Adipocyte (in vitro differentiated cells): ENCODE measurements around the gene PHF21B.

Source experiments
- DNase-seq: peaks from one replicate; pipeline ENCODE4 v3.0.0-alpha.2; 2015; ENCODE audit warnings: low read depth
- H3K27me3 ChIP-seq: replicated peaks from 2 replicates; pipeline ENCODE4 v1.7.0; 2013; ENCODE audit warnings: mild to moderate bottlenecking, low read length, moderate library complexity; ENCODE audit not compliant: control insufficient read depth, insufficient read depth
- H3K36me3 ChIP-seq: 2 replicates; pipeline ENCODE4 v1.7.0; 2013; ENCODE audit warnings: low read length, mild to moderate bottlenecking, moderate library complexity; ENCODE audit not compliant: control insufficient read depth, insufficient read depth, severe bottlenecking
- H3K4me1 ChIP-seq: 2 replicates; pipeline ENCODE4 v1.7.0; 2013; ENCODE audit warnings: mild to moderate bottlenecking, low read length, moderate library complexity; ENCODE audit not compliant: control insufficient read depth, insufficient read depth
- H3K4me3 ChIP-seq: 2 replicates; pipeline ENCODE4 v1.7.0; 2013; ENCODE audit warnings: mild to moderate bottlenecking, low read length, moderate library complexity
- H3K9ac ChIP-seq: 2 replicates; pipeline ENCODE4 v1.7.0; 2013; ENCODE audit warnings: mild to moderate bottlenecking, low read length, moderate library complexity
- H3K9me3 ChIP-seq: 2 replicates; pipeline ENCODE4 v1.7.0; 2013; ENCODE audit warnings: mild to moderate bottlenecking, low read length, moderate library complexity; ENCODE audit not compliant: control insufficient read depth

Gene PHF21B

GRCh38 chr22:44888491-44889254 is 121.1 kb downstream of the PHF21B start:
- DNase-seq: no peak

GRCh38 chr22:44887941-44888366 is 121.9 kb downstream of the PHF21B start:
- Histone ChIP-seq H3K4me3 (no peak overlapping the region), H3K9ac (no peak overlapping the region), H3K27me3 (peaks cover 16% of the 10 kb centered on the region), H3K9me3 (no peaks in the 10 kb centered on the region), H3K36me3 (no peaks in the 10 kb centered on the region), H3K4me1 (no peaks in the 10 kb centered on the region)
- DNase-seq: no peak

More at GRCh38 chr22:44888491-44889254, 121.1 kb downstream of the PHF21B start:
- Histone ChIP-seq H3K4me3 (no peak overlapping the region), H3K4me1 (no peaks in the 10 kb centered on the region), H3K9me3 (no peaks in the 10 kb centered on the region), H3K36me3 (no peaks in the 10 kb centered on the region), H3K27me3 (peaks cover 23% of the 10 kb centered on the region), H3K9ac (no peak overlapping the region)

DNA sequence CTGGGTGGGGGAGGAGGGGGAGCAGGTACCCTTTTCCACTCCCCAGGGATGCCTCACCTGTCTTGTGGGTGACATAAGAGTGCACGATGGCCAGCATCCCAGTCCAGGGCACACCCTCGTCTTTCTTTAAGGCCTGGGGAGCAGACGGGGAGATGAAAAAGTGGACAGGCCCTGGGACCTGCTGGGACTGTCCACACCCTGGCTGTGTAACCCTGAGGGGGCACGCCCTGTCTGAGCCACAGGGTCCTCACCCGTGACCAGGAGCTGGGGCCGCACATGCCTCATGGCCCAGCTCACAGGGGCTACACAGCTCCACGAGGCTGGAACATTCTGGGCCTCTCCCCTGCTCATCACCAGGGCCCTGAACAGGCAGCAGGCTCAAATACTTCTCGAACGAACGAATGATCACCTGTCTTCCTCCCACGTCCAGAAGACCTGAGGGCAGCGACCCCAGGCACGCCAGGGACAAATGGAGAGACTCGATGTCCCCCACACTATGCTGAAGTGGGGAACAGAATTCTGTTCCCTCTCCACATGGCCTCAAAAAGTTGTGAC is 123.9 kb downstream of the PHF21B start:
- Histone ChIP-seq H3K36me3 (no peaks in the 10 kb centered on the region), H3K4me3 (no peak overlapping the region), H3K9me3 (no peaks in the 10 kb centered on the region), H3K27me3 (peaks cover 9% of the 10 kb centered on the region), H3K9ac (no peak overlapping the region), H3K4me1 (no peaks in the 10 kb centered on the region)
- no peak for DNase-seq

DNA sequence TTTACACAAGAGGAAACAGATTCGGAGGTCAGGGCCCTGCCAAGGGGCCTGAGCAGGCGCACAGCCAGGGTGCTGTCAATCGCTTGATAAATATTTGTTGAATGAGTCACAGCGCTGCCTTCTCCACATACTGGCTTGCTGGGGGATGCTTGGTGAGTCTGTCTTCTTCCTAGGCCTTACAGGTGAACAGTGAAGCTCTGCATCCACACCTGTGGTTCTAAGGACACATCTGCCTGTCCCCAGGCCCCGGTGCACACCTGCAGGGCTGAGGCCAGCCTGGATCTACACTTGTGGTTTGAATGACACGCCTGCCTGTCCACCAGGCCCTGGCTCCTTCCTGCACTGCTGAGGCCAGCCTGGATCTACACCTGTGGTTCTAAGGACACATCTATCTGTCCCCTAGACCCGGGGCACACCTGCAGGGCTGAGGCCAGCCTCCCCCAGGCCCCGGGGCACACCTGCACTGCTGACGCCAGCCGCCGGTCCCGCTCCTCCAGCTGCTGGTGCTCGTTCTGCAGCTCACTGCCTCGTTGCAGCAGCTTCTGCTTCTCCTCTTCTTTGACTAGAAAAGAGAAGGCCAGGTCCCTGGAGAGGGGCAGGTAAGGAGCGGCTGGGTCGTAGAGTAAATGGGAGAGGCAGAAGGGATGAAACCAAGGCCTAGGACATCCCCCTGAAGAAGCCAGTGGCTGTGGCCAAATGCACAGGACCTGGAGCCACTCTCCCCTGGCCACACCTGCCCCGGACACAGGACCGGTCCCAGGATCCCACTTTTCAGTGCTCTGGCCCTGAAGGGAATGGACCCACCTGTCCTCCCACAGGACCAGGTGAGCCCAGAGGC is 124.6 kb downstream of the PHF21B start:
- Histone ChIP-seq H3K4me3 (no peak overlapping the region), H3K4me1 (no peaks in the 10 kb centered on the region), H3K9me3 (no peaks in the 10 kb centered on the region), H3K36me3 (no peaks in the 10 kb centered on the region), H3K27me3 (peaks cover 5% of the 10 kb centered on the region), H3K9ac (no peak overlapping the region)
- DNase-seq: no peak

GRCh38 chr22:44884562-44884961 is 125.2 kb downstream of the PHF21B start:
- no peak overlapping the region for H3K9ac ChIP-seq
- no peaks in the 10 kb centered on the region for H3K9me3 ChIP-seq
- peaks cover 5% of the 10 kb centered on the region for H3K27me3 ChIP-seq
- no peaks in the 10 kb centered on the region for H3K4me1 ChIP-seq
- H3K4me3 ChIP-seq: no peak overlapping the region
- no peak for DNase-seq
- H3K36me3 ChIP-seq: no peaks in the 10 kb centered on the region

- no peak for DNase-seq
- Histone ChIP-seq H3K9ac (no peak overlapping the region), H3K9me3 (peaks cover under 1% of the 10 kb centered on the region), H3K27me3 (peaks cover 4% of the 10 kb centered on the region), H3K4me3 (no peak overlapping the region), H3K36me3 (no peaks in the 10 kb centered on the region), H3K4me1 (no peaks in the 10 kb centered on the region)
Observed at GRCh38 chr22:44883011-44883421, 126.8 kb downstream of the PHF21B start.

DNA sequence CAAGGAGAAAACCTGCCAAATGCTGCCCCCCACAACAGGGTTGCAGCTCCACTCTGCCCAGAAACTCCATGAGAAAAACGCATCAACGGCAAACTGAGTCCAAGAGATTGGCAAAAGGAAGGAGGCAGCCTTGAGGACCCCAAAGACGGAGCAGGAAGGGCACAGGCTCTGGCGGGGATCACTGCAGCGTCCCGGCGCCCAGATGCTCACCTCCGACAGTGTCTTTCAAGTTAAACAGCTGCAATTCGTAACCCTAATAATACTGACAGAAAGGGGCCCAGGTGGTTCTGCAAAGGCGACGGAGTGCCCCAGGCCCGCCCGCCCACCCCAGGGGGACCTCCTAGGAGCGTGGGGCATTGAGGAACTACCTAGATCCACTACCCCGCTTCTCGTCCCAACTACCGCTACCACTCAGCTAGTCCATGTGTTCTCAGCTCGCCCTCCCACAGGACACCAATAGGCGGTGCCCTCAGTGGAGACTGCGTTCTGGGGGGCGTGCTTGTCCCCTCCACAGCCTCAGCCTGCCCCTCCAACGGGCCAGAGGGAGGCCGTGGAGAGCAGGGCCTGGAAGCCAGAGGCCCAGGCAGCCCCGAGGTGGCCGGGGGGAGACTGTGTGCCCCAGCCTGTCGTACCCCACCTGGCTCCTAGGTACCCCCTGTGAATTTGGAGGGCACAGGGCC is 127.4 kb downstream of the PHF21B start:
- Histone ChIP-seq H3K4me1 (no peaks in the 10 kb centered on the region), H3K27me3 (no peaks in the 10 kb centered on the region), H3K4me3 (no peak overlapping the region), H3K9ac (no peak overlapping the region), H3K36me3 (no peaks in the 10 kb centered on the region), H3K9me3 (peaks cover 4% of the 10 kb centered on the region)
- DNase-seq: no peak

GRCh38 chr22:44881624-44882023 is 128.2 kb downstream of the PHF21B start:
- Histone ChIP-seq H3K9me3 (peaks cover 12% of the 10 kb centered on the region), H3K36me3 (no peaks in the 10 kb centered on the region), H3K4me1 (no peaks in the 10 kb centered on the region), H3K9ac (no peak overlapping the region), H3K27me3 (no peaks in the 10 kb centered on the region), H3K4me3 (no peak overlapping the region)
- no peak for DNase-seq

DNA sequence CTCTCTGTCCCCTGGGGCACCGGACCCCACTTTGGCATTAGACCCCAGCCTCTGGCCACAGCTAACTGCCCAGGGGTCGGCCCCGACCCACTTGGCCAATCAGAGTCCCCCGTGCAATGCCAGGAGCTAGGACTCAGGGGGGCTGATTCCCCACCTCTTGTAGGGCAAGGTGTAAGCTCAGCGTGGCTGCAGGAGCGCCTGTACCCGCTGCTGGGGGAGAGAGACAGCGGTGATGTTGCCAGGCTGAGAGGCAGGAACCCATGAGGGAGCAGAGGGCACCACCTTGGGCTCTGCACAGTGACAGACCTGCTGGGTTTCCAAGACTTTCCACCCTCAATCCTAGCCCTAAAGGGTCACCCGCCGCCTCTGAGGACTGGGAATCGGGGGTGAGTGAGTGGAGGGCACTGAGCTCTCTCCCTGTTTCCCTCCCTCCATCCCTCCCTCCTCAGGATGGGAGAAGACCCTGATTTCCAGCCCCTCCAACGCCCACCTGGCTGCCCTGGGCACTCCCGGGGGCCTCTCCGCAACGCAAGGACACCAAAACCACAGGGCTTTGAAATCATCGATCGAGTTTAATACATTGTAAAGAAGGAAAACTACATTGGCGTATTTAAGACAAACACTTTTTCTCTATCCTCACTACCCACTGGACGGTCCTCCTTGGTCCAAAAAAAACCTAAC is 129.1 kb downstream of the PHF21B start:
- no peaks in the 10 kb centered on the region for H3K4me1 ChIP-seq
- DNase-seq: no peak
- H3K4me3 ChIP-seq: no peak overlapping the region
- H3K36me3 ChIP-seq: no peaks in the 10 kb centered on the region
- H3K27me3 ChIP-seq: no peaks in the 10 kb centered on the region
- no peak overlapping the region for H3K9ac ChIP-seq
- peaks cover 18% of the 10 kb centered on the region for H3K9me3 ChIP-seq

GRCh38 chr22:44879301-44879680 is 130.5 kb downstream of the PHF21B start:
- no peak for DNase-seq
- Histone ChIP-seq H3K27me3 (no peaks in the 10 kb centered on the region), H3K9ac (no peak overlapping the region), H3K4me3 (no peak overlapping the region), H3K9me3 (peaks cover 18% of the 10 kb centered on the region), H3K4me1 (no peaks in the 10 kb centered on the region), H3K36me3 (no peaks in the 10 kb centered on the region)
